ENCODE data around the gene CMIP. TPM values are rescaled to one million over a fixed set of nuclear protein-coding genes. Genes with fewer than 3 reads are reported as not detected.

Gene CMIP
- total RNA-seq, 1 experiment from 2014 or later: 48.2 TPM

DNA sequence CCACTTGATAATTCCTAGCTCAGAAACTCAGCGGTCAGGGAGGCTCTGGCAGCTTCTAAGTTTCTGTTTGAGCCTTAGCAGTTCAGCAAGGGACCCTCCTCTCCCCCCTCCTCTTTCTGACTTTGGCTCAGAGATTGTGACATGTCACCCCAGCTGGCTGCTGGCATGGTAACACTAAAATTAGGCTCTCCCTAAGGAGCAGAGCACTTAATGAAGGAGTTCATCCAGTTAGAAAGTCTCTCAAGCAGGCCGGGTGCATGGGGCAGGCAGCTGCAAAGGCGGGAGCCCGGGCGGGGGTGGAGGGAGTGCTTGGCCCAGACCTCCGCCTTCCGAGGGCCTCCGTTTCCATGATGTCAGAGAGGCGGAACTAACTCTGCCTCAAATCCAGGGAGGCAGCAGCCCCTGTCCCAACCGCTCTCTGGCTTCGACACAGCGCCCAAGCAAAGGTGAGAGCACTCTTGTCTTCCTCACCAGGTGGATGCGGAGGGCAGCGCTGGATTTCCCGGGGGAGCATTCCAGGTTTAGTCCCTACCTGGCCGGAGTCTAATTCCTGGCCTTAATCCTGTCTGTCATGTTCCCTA is 206.5 kb downstream of the CMIP start:
- Mint-ChIP-seq H3K9me3 (no peaks in the 10 kb centered on the region), H3K4me1 (peaks cover 57 to 63% of the 10 kb centered on the region in 2 experiments), H3K27me3 (ENCODE audit: low read depth) (no peaks in the 10 kb centered on the region), H3K4me3 (no peak overlapping the region), H3K27ac (peak overlapping the region in 1 of 3 experiments; percentile 69; a peak in 2 of 7 replicates), H3K36me3 (ENCODE audit: insufficient read depth in 1 of 3, low read depth in 3 of 3) (peaks cover 3 to 14% (median 3%) of the 10 kb centered on the region in 3 experiments; a peak in 5 of 7 replicates)
- Histone ChIP-seq H3K9me3 (ENCODE audit: control insufficient read depth, low read depth, low read length) (no peaks in the 10 kb centered on the region), H3K79me1 (ENCODE audit: insufficient read depth, low read depth, low read length, poor library complexity, severe bottlenecking) (no peaks in the 10 kb centered on the region), H4K91ac (ENCODE audit: insufficient read length, low read depth, low read length) (no peak overlapping the region), H4K8ac (replicated peaks; ENCODE audit: insufficient read length, low read depth, low read length) (no peak overlapping the region), H3K56ac (ENCODE audit: insufficient read length, low read depth, low read length) (no peak overlapping the region), H2AFZ (ENCODE audit: low read length) (no peak overlapping the region), H3K18ac (ENCODE audit: insufficient read length, low read depth, low read length) (no peak overlapping the region), H3K4ac (ENCODE audit: low read depth, low read length) (no peak overlapping the region), H2BK120ac (ENCODE audit: low read depth, low read length, poor library complexity, severe bottlenecking) (no peak overlapping the region), H2BK12ac (ENCODE audit: insufficient read length, low read depth, low read length) (no peak overlapping the region), H3K4me2 (ENCODE audit: insufficient read depth, insufficient read length, low read length) (no peak overlapping the region), H3K79me2 (ENCODE audit: insufficient read depth, low read length) (no peaks in the 10 kb centered on the region), H4K5ac (ENCODE audit: insufficient read length, low read depth, low read length) (no peak overlapping the region), H3K9ac (ENCODE audit: extremely low read depth, insufficient read length, low read length) (no peak overlapping the region), H3T11ph (ENCODE audit: low read length) (no peak overlapping the region), H3K23ac (ENCODE audit: insufficient read length, low read depth, low read length) (no peak overlapping the region), H3K4me1 (ENCODE audit: insufficient read depth, low read length) (peaks cover 14% of the 10 kb centered on the region; the same call in 1 of the 2 replicates), H3K27me3 (ENCODE audit: insufficient read depth, low read length) (no peaks in the 10 kb centered on the region), H3K27ac (ENCODE audit: insufficient read length, low read depth, low read length) (no peak overlapping the region), H2BK15ac (ENCODE audit: low read depth, low read length) (no peak overlapping the region), H3K14ac (ENCODE audit: insufficient read depth, low read length) (no peak overlapping the region; the same call in 1 of the 2 replicates), H3K23me2 (ENCODE audit: insufficient read length, low read depth, low read length, poor library complexity, severe bottlenecking) (no peaks in the 10 kb centered on the region), H2AK5ac (ENCODE audit: insufficient read length, low read length) (no peak overlapping the region), H2BK20ac (ENCODE audit: low read depth, low read length, poor library complexity, severe bottlenecking) (no peak overlapping the region), H2BK5ac (ENCODE audit: insufficient read length, low read length) (no peak overlapping the region), H4K20me1 (ENCODE audit: control insufficient read depth, insufficient read depth, insufficient read length) (no peaks in the 10 kb centered on the region)
- TF ChIP-seq, protein P1, sequence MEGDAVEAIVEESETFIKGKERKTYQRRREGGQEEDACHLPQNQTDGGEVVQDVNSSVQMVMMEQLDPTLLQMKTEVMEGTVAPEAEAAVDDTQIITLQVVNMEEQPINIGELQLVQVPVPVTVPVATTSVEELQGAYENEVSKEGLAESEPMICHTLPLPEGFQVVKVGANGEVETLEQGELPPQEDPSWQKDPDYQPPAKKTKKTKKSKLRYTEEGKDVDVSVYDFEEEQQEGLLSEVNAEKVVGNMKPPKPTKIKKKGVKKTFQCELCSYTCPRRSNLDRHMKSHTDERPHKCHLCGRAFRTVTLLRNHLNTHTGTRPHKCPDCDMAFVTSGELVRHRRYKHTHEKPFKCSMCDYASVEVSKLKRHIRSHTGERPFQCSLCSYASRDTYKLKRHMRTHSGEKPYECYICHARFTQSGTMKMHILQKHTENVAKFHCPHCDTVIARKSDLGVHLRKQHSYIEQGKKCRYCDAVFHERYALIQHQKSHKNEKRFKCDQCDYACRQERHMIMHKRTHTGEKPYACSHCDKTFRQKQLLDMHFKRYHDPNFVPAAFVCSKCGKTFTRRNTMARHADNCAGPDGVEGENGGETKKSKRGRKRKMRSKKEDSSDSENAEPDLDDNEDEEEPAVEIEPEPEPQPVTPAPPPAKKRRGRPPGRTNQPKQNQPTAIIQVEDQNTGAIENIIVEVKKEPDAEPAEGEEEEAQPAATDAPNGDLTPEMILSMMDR (conservative IDR thresholded peaks at IDR 0.05): no peak
- no CpG with 5 or more reads among the region's 16 CpGs for WGBS (ENCODE audit: extremely low coverage, insufficient read length, low lambda C conversion rate)
- DNase-seq: peak; percentile 75

Measured in H9 (cell line).